ENCODE data around the gene CLIC4.
"Not testable (repeated sequence)": the region's sequence is repeated elsewhere in the genome, so short reads cannot be mapped to it uniquely, and the experiment has no call there.

CLIC4 gene

DNA sequence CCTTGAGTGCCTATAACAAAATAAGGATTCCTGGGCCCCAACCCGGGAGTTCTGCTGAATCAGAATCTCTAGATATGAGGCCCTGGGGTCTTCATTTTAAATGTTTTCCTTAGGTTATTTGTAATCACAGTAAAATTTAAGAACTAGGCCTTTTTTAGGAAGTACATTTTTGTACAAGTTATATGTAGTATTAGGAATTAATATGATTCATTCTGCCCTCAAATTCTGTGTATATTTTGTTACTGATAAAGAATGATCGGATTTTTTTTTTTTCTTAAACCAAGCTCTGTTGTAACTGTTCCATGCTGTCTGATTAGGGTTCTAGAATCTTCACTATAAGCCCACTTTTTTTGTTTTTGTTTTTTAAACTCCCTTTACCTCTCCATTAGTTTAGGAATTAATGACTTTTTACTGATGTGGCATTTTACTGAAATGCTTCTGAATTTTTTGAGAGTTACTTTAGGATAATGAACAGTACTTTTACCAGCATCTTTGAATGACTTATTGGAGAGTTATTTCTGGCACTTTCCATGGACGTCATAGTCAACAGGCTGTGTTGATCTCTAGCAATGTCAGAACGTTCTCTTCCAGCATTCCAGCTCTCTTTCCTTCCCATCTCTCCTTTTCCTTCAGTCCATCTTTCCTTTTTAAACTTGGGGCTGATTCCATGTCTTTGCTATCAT, 48.3 kb downstream of the CLIC4 start:
- Histone ChIP-seq H3K4me1 (ENCODE audit: control extremely low read depth in 1 of 4, control insufficient read depth in 4 of 4, insufficient read depth in 4 of 4, low read length in 3 of 4) (peaks cover 0 to 7% (median under 1%) of the 10 kb centered on the region in 4 experiments), H3K27ac (ENCODE audit: insufficient read depth in 1 of 2, low read depth in 1 of 2, low read length in 2 of 2, poor library complexity in 1 of 2, severe bottlenecking in 2 of 2) (no peak overlapping the region), H3K36me3 (ENCODE audit: control insufficient read depth in 4 of 4, insufficient read depth in 4 of 4, low read length in 3 of 4) (peaks cover 0 to 10% (median 8%) of the 10 kb centered on the region in 4 experiments), H3K4me3 (ENCODE audit: control insufficient read depth in 1 of 7, extremely low read depth in 1 of 7, insufficient read depth in 4 of 7, low read depth in 2 of 7, low read length in 6 of 7) (no peak overlapping the region), H3K9me3 (ENCODE audit: control extremely low read depth in 1 of 5, control insufficient read depth in 4 of 5, insufficient read depth in 2 of 5, low read depth in 1 of 5, low read length in 4 of 5) (peaks cover 0 to 3% (median 0%) of the 10 kb centered on the region in 5 experiments), H3K27me3 (replicated peaks in 2 of 5; ENCODE audit: control insufficient read depth in 4 of 5, insufficient read depth in 5 of 5, low read length in 4 of 5) (no peaks in the 10 kb centered on the region)
- POLR2A ChIA-PET, result no interaction called here
- CTCF ChIA-PET, result interaction anchor here (0.8 kb wide), 1 partner anchor 13 kb away, joined by 4 read pairs; no protein-coding TSS in a partner anchor
- DNase-seq, result no peak
- 86% methylated on average over 2 of the region's 4 CpGs for WGBS (ENCODE audit: insufficient coverage)

DNA sequence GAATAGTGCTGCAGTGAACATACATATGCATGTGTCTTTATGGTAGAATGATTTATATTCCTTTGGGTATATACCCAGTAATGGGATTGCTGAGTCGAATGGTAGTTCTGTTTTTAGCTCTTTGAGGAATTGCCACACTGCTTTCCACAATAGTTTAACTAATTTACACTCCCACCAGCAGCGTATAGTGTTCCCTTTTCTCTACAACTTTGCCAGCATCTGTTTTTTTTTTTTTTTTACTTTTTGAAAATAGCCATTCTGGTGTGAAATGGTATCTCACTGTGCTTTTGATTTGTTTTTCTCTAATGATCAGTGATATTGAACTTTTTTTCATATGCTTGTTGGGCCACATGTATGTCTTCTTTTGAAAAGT, 48.9 kb downstream of the CLIC4 start:
- H3K4me3 ChIP-seq (ENCODE audit: control insufficient read depth in 1 of 7, extremely low read depth in 1 of 7, insufficient read depth in 4 of 7, low read depth in 2 of 7, low read length in 6 of 7), result not testable (repeated sequence)

DNA sequence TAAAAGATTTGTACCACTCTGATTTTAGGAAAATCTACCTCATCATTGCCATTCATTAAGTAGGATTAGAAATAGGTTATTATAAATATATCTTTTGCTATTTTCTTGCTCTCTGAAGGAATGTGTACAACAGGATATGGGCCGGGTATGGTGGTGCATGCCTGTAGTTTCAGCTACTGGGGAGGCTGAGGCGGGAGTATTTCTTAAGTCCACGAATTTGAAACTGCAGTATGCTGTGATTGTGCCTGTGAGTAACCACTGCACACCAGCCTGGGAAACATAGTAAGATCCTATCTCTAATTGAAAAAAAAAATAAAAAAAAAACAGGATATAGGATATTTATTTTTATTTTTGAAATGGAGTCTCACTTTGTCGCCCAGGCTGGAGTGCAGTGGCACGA, 50.0 kb downstream of the CLIC4 start:
- no peak for DNase-seq
- 93% methylated on average over 2 of the region's 5 CpGs for WGBS (ENCODE audit: insufficient coverage)
- ChIA-PET CTCF (no interaction called here), POLR2A (no interaction called here)
- H3K27ac ChIP-seq (ENCODE audit: insufficient read depth in 1 of 2, low read depth in 1 of 2, low read length in 2 of 2, poor library complexity in 1 of 2, severe bottlenecking in 2 of 2), result no peak overlapping the region
- H3K36me3 ChIP-seq (ENCODE audit: control insufficient read depth in 4 of 4, insufficient read depth in 4 of 4, low read length in 3 of 4), result peaks cover 0 to 10% (median 8%) of the 10 kb centered on the region in 4 experiments
- H3K27me3 ChIP-seq (replicated peaks in 2 of 5; ENCODE audit: control insufficient read depth in 4 of 5, insufficient read depth in 5 of 5, low read length in 4 of 5), result no peaks in the 10 kb centered on the region
- peaks cover 0 to 7% (median under 1%) of the 10 kb centered on the region in 4 experiments for H3K4me1 ChIP-seq (ENCODE audit: control extremely low read depth in 1 of 4, control insufficient read depth in 4 of 4, insufficient read depth in 4 of 4, low read length in 3 of 4)
- H3K4me3 ChIP-seq (ENCODE audit: control insufficient read depth in 1 of 7, extremely low read depth in 1 of 7, insufficient read depth in 4 of 7, low read depth in 2 of 7, low read length in 6 of 7), result no peak overlapping the region
- peaks cover 0 to 3% (median 0%) of the 10 kb centered on the region in 5 experiments for H3K9me3 ChIP-seq (ENCODE audit: control extremely low read depth in 1 of 5, control insufficient read depth in 4 of 5, insufficient read depth in 2 of 5, low read depth in 1 of 5, low read length in 4 of 5)

More for the DNA sequence above, 48.9 kb downstream of the CLIC4 start:
- H3K27me3 ChIP-seq (replicated peaks in 2 of 5; ENCODE audit: control insufficient read depth in 4 of 5, insufficient read depth in 5 of 5, low read length in 4 of 5); H3K36me3 ChIP-seq (ENCODE audit: control insufficient read depth in 4 of 4, insufficient read depth in 4 of 4, low read length in 3 of 4); H3K4me1 ChIP-seq (ENCODE audit: control extremely low read depth in 1 of 4, control insufficient read depth in 4 of 4, insufficient read depth in 4 of 4, low read length in 3 of 4); POLR2A ChIA-PET; H3K27ac ChIP-seq (ENCODE audit: insufficient read depth in 1 of 2, low read depth in 1 of 2, low read length in 2 of 2, poor library complexity in 1 of 2, severe bottlenecking in 2 of 2); DNase-seq; H3K9me3 ChIP-seq (ENCODE audit: control extremely low read depth in 1 of 5, control insufficient read depth in 4 of 5, insufficient read depth in 2 of 5, low read depth in 1 of 5, low read length in 4 of 5): not testable (repeated sequence)
- CTCF ChIA-PET, result interaction anchor here (0.8 kb wide), 1 partner anchor 12 kb away, joined by 4 read pairs; no protein-coding TSS in a partner anchor
- no CpG with 5 or more reads among the region's 2 CpGs for WGBS (ENCODE audit: insufficient coverage)

DNA sequence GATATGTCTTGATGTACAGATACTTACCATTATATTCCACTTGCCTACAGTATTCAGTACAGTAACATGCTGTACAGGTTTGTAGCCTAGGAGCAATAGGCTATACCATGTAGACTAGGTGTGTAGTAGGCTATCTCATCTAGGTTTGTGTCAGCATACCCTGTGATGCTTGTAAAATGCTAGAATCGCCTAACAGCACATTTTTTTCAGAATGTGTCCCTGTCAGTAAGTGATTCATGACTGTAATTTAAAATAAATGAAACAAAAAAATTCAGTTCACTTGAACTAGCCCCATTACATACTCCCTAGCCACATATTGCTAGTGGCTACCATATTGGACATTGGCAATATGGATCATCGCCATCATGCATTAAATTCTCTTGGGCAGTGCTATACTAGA, 51.3 kb downstream of the CLIC4 start:
- peaks cover 0 to 12% (median 4%) of the 10 kb centered on the region in 4 experiments for H3K4me1 ChIP-seq (ENCODE audit: control extremely low read depth in 1 of 4, control insufficient read depth in 4 of 4, insufficient read depth in 4 of 4, low read length in 3 of 4)
- H3K4me3 ChIP-seq (ENCODE audit: control insufficient read depth in 1 of 7, extremely low read depth in 1 of 7, insufficient read depth in 4 of 7, low read depth in 2 of 7, low read length in 6 of 7), result no peak overlapping the region
- no peak overlapping the region for H3K27ac ChIP-seq (ENCODE audit: insufficient read depth in 1 of 2, low read depth in 1 of 2, low read length in 2 of 2, poor library complexity in 1 of 2, severe bottlenecking in 2 of 2)
- peaks cover 0 to 3% (median 0%) of the 10 kb centered on the region in 5 experiments for H3K9me3 ChIP-seq (ENCODE audit: control extremely low read depth in 1 of 5, control insufficient read depth in 4 of 5, insufficient read depth in 2 of 5, low read depth in 1 of 5, low read length in 4 of 5)
- CTCF ChIA-PET, result interaction anchor here (0.9 to 1.2 kb wide), 2 partner anchors 14 to 26 kb away, joined by 3 read pairs; no protein-coding TSS in a partner anchor
- POLR2A ChIA-PET, result no interaction called here
- WGBS (ENCODE audit: insufficient coverage), result no CpG with 5 or more reads among the region's 2 CpGs
- peaks cover 0 to 10% (median 8%) of the 10 kb centered on the region in 4 experiments for H3K36me3 ChIP-seq (ENCODE audit: control insufficient read depth in 4 of 4, insufficient read depth in 4 of 4, low read length in 3 of 4)
- H3K27me3 ChIP-seq (replicated peaks in 2 of 5; ENCODE audit: control insufficient read depth in 4 of 5, insufficient read depth in 5 of 5, low read length in 4 of 5), result no peaks in the 10 kb centered on the region
- no peak for DNase-seq

DNA sequence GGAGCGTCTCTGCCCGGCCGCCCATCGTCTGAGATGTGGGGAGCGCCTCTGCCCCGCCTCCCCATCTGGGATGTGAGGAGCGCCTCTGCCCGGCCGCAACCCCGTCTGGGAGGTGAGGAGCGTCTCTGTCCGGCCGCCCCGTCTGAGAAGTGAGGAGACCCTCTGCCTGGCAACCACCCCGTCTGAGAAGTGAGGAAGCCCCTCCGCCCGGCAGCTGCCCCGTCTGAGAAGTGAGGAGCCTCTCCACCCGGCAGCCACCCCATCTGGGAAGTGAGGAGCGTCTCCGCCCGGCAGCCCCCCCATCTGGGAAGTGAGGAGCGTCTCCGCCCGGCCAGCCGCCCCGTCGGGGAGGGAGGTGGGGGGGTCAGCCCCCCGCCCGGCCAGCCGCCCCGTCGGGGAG, 54.0 kb downstream of the CLIC4 start:
- DNase-seq; H3K36me3 ChIP-seq (ENCODE audit: control insufficient read depth in 4 of 4, insufficient read depth in 4 of 4, low read length in 3 of 4); H3K4me3 ChIP-seq (ENCODE audit: control insufficient read depth in 1 of 7, extremely low read depth in 1 of 7, insufficient read depth in 4 of 7, low read depth in 2 of 7, low read length in 6 of 7); H3K9me3 ChIP-seq (ENCODE audit: control extremely low read depth in 1 of 5, control insufficient read depth in 4 of 5, insufficient read depth in 2 of 5, low read depth in 1 of 5, low read length in 4 of 5); H3K27ac ChIP-seq (ENCODE audit: insufficient read depth in 1 of 2, low read depth in 1 of 2, low read length in 2 of 2, poor library complexity in 1 of 2, severe bottlenecking in 2 of 2); POLR2A ChIA-PET; CTCF ChIA-PET; H3K27me3 ChIP-seq (replicated peaks in 2 of 5; ENCODE audit: control insufficient read depth in 4 of 5, insufficient read depth in 5 of 5, low read length in 4 of 5): not testable (repeated sequence)
- 98% methylated on average over 20 of the region's 33 CpGs for WGBS (ENCODE audit: insufficient coverage)
- H3K4me1 ChIP-seq (ENCODE audit: control extremely low read depth in 1 of 4, control insufficient read depth in 4 of 4, insufficient read depth in 4 of 4, low read length in 3 of 4), result peaks cover 0 to 16% (median 4%) of the 10 kb centered on the region in 4 experiments

DNA sequence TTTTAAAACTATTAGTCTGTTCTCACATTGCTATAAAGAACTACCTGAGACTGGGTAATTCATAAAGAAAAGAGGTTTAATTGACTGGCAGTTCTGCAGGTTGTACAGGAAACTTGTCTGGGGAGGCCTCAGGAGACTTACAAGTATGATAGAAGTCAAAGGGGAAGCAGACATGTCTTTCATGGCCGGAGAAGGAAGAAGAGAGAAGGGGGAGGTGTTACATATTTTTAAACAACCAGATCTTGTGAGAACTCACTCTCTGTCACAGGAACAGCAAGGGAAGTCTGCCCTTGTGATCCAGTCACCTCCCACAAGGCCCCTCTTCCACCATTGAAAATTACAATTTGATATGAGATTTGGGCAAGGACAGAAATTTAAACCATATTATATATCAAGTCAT, 55.9 kb downstream of the CLIC4 start:
- H3K36me3 ChIP-seq (ENCODE audit: control insufficient read depth in 4 of 4, insufficient read depth in 4 of 4, low read length in 3 of 4), result peaks cover 0 to 12% (median 10%) of the 10 kb centered on the region in 4 experiments
- POLR2A ChIA-PET, result no interaction called here
- peaks cover 0 to 3% (median 0%) of the 10 kb centered on the region in 5 experiments for H3K9me3 ChIP-seq (ENCODE audit: control extremely low read depth in 1 of 5, control insufficient read depth in 4 of 5, insufficient read depth in 2 of 5, low read depth in 1 of 5, low read length in 4 of 5)
- no peak overlapping the region for H3K27ac ChIP-seq (ENCODE audit: insufficient read depth in 1 of 2, low read depth in 1 of 2, low read length in 2 of 2, poor library complexity in 1 of 2, severe bottlenecking in 2 of 2)
- H3K4me1 ChIP-seq (ENCODE audit: control extremely low read depth in 1 of 4, control insufficient read depth in 4 of 4, insufficient read depth in 4 of 4, low read length in 3 of 4), result peaks cover 0 to 19% (median 4%) of the 10 kb centered on the region in 4 experiments
- peak in 2 of 3 donors; percentile 20 to 30 for DNase-seq
- no peaks in the 10 kb centered on the region for H3K27me3 ChIP-seq (replicated peaks in 2 of 5; ENCODE audit: control insufficient read depth in 4 of 5, insufficient read depth in 5 of 5, low read length in 4 of 5)
- H3K4me3 ChIP-seq (ENCODE audit: control insufficient read depth in 1 of 7, extremely low read depth in 1 of 7, insufficient read depth in 4 of 7, low read depth in 2 of 7, low read length in 6 of 7), result no peak overlapping the region
- CTCF ChIA-PET, result no interaction called here
- WGBS (ENCODE audit: insufficient coverage), result no CpG with 5 or more reads among the region's 1 CpG

DNA sequence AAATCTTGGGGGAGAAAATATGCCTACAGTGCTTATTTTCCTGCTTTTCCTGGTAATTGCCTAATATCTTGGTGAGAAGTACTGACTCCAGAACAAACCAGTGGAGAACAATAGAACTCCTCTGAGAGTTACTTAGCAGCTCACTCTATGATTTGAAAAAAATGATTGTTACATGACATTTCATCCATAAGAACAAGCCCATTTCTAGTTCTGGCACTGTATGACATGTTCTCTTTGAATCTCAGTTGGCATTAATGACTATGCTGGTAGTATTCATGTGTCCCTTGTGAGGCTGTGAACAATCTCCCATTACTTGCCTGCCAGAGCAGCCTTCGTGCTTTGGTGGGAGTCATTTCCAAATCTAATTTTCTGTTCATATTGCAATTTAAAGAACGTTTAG, 58.0 kb downstream of the CLIC4 start:
- Histone ChIP-seq H3K4me3 (ENCODE audit: control insufficient read depth in 1 of 7, extremely low read depth in 1 of 7, insufficient read depth in 4 of 7, low read depth in 2 of 7, low read length in 6 of 7) (no peak overlapping the region), H3K9me3 (ENCODE audit: control extremely low read depth in 1 of 5, control insufficient read depth in 4 of 5, insufficient read depth in 2 of 5, low read depth in 1 of 5, low read length in 4 of 5) (no peaks in the 10 kb centered on the region), H3K27ac (ENCODE audit: insufficient read depth in 1 of 2, low read depth in 1 of 2, low read length in 2 of 2, poor library complexity in 1 of 2, severe bottlenecking in 2 of 2) (no peak overlapping the region), H3K36me3 (ENCODE audit: control insufficient read depth in 4 of 4, insufficient read depth in 4 of 4, low read length in 3 of 4) (peaks cover 0 to 9% (median 3%) of the 10 kb centered on the region in 4 experiments), H3K4me1 (ENCODE audit: control extremely low read depth in 1 of 4, control insufficient read depth in 4 of 4, insufficient read depth in 4 of 4, low read length in 3 of 4) (peaks cover 0 to 19% (median 6%) of the 10 kb centered on the region in 4 experiments), H3K27me3 (replicated peaks in 2 of 5; ENCODE audit: control insufficient read depth in 4 of 5, insufficient read depth in 5 of 5, low read length in 4 of 5) (no peaks in the 10 kb centered on the region)
- WGBS (ENCODE audit: insufficient coverage), result no CpG with 5 or more reads among the region's 2 CpGs
- ChIA-PET POLR2A (no interaction called here), CTCF (interaction anchor here (1.5 kb wide), 1 partner anchor 32 kb away, joined by 3 read pairs; no protein-coding TSS in a partner anchor)
- no peak for DNase-seq
